ENCODE measurements around the gene PITRM1.

GRCh38 chr10:3178042-3178441 is 5.5 kb upstream of the PITRM1 start:
- TF ChIP-seq POLR2A (IDR thresholded peaks at IDR 0.05): no peak
- TF ChIP-seq CTCF (IDR thresholded peaks at IDR 0.05): no peak
- no peak for TF ChIP-seq EP300 (IDR thresholded peaks at IDR 0.05)
